DMS114 treated with DMSO at 0.1 percent for 48 hours (cell line): Measurements from ENCODE around the gene TET1.
"Not testable (repeated sequence)": the region's sequence is repeated elsewhere in the genome, so short reads cannot be mapped to it uniquely, and the experiment has no call there.

ENCODE experiments used
- DNase-seq: peaks from one replicate; lab custom pipeline; 2025; ENCODE audit not compliant: unreplicated experiment; lab: John Stamatoyannopoulos, UW

TET1 gene

DNA sequence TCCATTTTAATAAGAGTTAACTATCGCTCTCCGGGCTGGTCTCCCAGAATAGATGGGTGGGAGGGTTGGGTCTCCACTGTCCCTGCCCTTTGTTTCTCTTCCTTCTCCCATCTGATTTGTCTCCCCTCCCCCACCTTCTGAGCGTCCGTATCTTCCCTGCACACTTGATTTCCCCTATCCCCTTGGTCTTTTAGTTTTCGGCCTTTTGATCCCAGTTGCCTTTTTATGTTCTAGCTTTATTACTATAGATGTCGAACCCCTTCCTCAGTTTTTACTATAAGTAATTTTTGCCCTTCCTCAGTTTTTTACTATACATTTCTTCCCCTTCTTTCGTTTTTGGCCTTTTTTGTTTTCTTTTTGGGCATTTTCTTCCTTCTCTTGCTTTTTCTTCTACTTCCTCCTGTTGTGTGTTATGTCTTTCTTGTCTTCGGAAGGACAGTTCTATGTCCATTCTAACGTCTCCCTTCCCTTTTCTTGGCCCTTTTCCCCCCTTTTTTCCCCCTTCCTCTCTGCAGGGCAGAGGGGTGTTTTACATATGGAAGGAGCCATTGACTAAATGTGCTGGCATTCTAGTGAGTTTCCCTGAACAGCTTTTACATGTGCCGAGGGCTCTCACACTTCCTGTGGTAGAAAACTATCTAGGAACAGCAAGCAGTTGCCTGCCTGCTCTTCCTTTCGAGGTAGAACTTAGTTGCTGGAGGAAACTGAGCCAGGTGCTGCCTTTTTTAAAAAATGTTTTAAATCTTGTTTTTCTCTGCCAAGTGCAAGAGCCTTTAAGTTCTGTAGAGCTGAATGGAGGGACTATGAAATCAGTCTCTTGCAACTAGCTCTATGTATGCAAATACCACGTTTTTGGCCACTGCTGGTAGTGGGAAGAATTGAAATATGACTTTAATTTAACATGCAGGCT is 2.8 kb downstream of the TET1 start:
- peak; percentile 30 for DNase-seq

- no peak for DNase-seq
These were observed 4.6 kb downstream of the TET1 start for GRCh38 chr10:68564712-68565111.

DNA sequence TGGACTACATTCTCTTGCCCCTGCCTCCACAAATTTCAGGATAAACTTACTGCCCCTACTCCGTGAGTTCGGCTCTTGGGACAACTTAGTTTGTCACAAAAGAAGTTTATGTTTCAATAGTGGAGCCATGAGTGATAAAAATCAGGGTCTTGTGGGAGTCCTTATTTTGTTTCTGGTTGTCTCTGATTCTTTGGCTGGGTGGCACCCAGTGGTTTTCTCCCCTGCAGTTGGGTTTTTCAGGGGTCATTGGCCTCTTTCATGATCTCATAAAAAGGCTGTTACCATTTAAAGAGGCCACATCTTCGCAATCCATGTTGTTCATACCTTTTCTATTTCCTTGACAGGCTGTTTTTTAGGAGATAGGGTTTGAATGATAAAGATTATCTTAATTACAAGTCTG is 5.5 kb downstream of the TET1 start:
- no peak for DNase-seq

GRCh38 chr10:68566351-68566750 is 6.2 kb downstream of the TET1 start:
- DNase-seq, result no peak

DNA sequence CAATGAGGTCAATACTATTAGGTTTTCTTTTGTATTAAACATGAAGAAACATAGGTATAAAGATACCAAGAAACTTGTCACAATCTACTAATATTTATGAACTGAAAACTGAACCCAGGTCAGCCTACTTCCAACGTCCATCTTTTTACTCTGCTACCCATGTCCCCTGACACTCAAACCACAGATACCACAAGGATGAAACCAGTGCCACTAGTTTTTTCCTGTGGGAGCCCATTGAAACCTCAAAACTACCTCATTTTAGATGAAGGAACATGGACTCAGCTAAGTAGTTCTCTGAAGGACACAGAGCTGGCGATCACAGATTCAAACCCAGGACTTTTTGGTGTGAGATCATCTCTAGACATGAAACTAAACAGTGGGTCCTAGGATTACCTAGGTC is 6.8 kb downstream of the TET1 start:
- no peak for DNase-seq

GRCh38 chr10:68572151-68572550 is 12.0 kb downstream of the TET1 start:
- no peak for DNase-seq

DNA sequence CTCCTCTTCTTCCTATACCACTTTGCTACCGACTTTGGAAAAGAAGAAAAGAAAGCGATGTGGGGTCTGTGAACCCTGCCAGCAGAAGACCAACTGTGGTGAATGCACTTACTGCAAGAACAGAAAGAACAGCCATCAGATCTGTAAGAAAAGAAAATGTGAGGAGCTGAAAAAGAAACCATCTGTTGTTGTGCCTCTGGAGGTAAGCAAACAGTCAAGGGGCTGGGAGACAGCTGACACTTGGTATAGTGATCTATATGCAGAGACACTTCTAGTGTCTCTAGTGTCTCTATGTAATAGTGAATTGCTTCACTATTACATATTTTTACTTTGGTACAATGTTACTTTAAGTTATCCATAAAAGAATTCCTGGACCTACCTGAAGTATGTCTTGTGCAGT is 13.9 kb downstream of the TET1 start:
- no peak for DNase-seq

GRCh38 chr10:68576118-68576517 is 16.0 kb downstream of the TET1 start:
- no peak for DNase-seq

- no peak for DNase-seq
These were observed 18.8 kb downstream of the TET1 start for GRCh38 chr10:68578974-68579373.

DNA sequence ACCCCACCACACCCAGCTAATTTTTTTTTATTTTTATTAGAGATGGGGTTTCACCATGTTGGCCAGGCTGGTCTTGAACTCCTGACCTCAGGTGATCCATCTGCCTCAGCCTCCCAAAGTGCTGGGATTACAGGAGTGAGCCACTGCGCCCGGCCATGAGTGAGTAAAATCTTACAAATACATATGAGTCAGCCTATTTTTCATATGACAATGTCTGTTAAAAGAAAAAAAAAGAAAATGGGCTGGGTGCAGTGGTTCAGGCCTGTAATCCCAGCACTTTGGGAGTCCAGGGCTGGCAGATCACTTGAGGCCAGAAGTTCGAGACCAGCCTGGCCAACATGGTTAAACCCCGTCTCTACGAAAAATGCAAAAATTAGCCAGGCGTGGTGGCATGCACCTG is 24.1 kb downstream of the TET1 start:
- not testable (repeated sequence) for DNase-seq

GRCh38 chr10:68586606-68587305 is 26.6 kb downstream of the TET1 start:
- DNase-seq, result no peak

- no peak for DNase-seq
These were observed 34.3 kb downstream of the TET1 start for GRCh38 chr10:68594405-68594804.

- no peak for DNase-seq
These were observed 35.4 kb downstream of the TET1 start for GRCh38 chr10:68595513-68595912.

DNA sequence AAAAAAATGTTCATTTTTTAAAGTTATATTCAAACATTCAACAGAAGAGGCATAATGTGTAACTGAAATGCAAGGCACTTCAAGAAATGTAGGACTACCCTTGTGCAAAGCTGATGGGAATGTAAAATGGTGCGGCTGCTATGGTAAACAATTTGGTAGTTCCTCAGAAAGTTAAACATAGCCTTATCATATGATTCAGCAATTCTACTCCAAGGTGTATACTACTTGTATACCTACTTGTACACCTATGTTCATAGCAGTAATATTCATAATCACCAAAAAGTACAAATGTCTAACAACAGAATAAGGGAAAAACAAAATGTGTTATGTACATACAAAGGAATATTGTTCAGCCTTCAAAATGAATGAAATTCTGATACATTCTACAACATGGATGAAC is 37.3 kb downstream of the TET1 start:
- DNase-seq, result no peak

DNA sequence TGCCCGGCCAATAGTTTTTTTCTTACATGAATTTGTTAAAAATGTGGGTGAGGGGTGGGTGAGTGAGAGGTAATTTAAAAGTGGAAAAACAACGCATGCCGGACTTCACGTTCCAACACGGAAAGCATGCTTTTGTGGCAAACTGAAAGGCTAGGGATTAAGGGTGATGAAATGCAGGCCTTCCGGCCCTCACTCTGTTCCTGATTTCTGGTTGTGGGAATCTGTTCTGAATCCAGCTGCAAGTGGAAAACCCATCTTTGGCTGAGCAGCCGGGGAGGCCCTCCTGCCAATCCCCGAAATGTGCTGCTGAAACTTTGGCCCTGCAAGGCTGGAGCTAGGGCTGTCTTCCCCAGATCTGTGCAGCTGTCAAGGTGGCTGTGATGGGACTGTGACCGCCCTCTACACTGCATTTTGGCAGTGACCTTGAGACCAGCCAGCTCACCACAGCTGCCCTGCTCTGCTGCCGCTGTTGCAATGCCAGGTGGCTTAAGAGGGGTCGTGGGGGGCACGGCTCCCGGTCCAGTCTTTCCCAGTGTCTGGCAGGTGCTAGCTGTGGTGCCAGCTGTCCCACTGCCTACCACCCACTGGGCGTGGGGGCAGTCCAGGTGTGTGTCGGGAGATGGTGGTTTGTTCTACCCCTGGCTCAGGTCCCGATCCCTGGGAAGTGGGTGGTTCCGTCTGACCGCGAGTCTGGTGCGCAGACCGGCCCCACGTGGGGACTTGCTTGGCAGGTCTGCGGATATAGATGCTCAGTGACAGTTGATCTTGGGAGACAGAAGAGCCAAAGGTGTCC is 39.0 kb downstream of the TET1 start:
- DNase-seq, result no peak

GRCh38 chr10:68599771-68600040 is 39.6 kb downstream of the TET1 start:
- no peak for DNase-seq

- DNase-seq, result peak; percentile 67
These were observed 40.1 kb downstream of the TET1 start for GRCh38 chr10:68600041-68600778.

- no peak for DNase-seq
These were observed 41.5 kb downstream of the TET1 start for GRCh38 chr10:68601501-68602265.

DNA sequence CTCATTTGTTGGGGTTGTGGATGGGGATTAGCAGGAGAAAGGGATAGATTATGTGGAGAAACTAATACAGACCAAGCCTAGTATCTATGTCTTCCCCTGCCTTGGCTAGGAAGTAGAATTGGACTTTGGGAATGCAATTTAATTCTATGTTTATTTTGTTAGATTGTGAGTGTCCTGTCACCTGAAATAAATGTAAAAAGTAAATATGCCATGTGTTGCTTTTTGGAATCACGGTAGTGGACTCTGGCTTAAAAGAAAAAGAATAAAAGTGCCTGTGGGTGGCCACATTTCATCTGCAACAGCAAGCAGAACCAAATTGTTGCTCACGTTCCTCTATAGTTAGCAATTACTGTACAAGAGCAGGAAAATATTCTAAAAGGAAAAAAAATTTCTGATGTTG is 42.3 kb downstream of the TET1 start:
- DNase-seq, result no peak

- DNase-seq, result no peak
These were observed 43.6 kb downstream of the TET1 start for GRCh38 chr10:68603766-68604165.
